Measurements from ENCODE around the gene AGR3.

AGR3 gene

GRCh38 chr7:16847381-16847860 lies 34.4 kb downstream of the AGR3 start:
- DNase-seq (ENCODE audit: low spot score): no peak
- TF ChIP-seq CTCF (IDR thresholded peaks at IDR 0.05; ENCODE audit: extremely low read depth, missing control alignments): no peak

- TF ChIP-seq CTCF (IDR thresholded peaks at IDR 0.05; ENCODE audit: extremely low read depth, missing control alignments): no peak
- DNase-seq (ENCODE audit: low spot score): no peak
Observed at GRCh38 chr7:16846601-16847165, 35.1 kb downstream of the AGR3 start.

GRCh38 chr7:16845746-16846145 lies 36.0 kb downstream of the AGR3 start:
- no peak for DNase-seq (ENCODE audit: low spot score)
- no peak for TF ChIP-seq CTCF (IDR thresholded peaks at IDR 0.05; ENCODE audit: extremely low read depth, missing control alignments)

- no peak for DNase-seq (ENCODE audit: low spot score)
- no peak for TF ChIP-seq CTCF (IDR thresholded peaks at IDR 0.05; ENCODE audit: extremely low read depth, missing control alignments)
Observed at GRCh38 chr7:16841681-16842080, 40.1 kb downstream of the AGR3 start.

- TF ChIP-seq CTCF (IDR thresholded peaks at IDR 0.05; ENCODE audit: extremely low read depth, missing control alignments): no peak
- no peak for DNase-seq (ENCODE audit: low spot score)
Observed at GRCh38 chr7:16840094-16840493, 41.7 kb downstream of the AGR3 start.

GRCh38 chr7:16839646-16840045 lies 42.1 kb downstream of the AGR3 start:
- TF ChIP-seq CTCF (IDR thresholded peaks at IDR 0.05; ENCODE audit: extremely low read depth, missing control alignments): no peak
- DNase-seq (ENCODE audit: low spot score): no peak

GRCh38 chr7:16838891-16839290 lies 42.9 kb downstream of the AGR3 start:
- DNase-seq (ENCODE audit: low spot score): no peak

More at GRCh38 chr7:16838891-16839290, 42.9 kb downstream of the AGR3 start:
- no peak for TF ChIP-seq CTCF (IDR thresholded peaks at IDR 0.05; ENCODE audit: extremely low read depth, missing control alignments)
